Measurements from ENCODE around the gene PUS10.
"Not testable (repeated sequence)": the region's sequence is repeated elsewhere in the genome, so short reads cannot be mapped to it uniquely, and the experiment has no call there.

PUS10 gene

DNA sequence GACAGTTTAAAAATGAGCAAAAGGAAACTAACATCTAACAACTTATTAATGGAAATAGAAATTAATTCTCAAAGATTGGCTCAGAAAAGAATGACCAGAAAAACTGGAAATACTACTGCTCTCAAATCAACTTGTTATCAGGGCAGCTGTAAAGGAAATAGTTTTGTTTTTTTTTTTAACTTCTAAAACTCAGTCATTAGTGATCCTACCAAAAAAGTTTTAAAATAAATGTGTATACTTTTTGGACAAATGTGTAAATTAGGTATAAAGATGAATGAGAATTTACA lies 52.6 kb downstream of the PUS10 start:
- DNase-seq: no peak

DNA sequence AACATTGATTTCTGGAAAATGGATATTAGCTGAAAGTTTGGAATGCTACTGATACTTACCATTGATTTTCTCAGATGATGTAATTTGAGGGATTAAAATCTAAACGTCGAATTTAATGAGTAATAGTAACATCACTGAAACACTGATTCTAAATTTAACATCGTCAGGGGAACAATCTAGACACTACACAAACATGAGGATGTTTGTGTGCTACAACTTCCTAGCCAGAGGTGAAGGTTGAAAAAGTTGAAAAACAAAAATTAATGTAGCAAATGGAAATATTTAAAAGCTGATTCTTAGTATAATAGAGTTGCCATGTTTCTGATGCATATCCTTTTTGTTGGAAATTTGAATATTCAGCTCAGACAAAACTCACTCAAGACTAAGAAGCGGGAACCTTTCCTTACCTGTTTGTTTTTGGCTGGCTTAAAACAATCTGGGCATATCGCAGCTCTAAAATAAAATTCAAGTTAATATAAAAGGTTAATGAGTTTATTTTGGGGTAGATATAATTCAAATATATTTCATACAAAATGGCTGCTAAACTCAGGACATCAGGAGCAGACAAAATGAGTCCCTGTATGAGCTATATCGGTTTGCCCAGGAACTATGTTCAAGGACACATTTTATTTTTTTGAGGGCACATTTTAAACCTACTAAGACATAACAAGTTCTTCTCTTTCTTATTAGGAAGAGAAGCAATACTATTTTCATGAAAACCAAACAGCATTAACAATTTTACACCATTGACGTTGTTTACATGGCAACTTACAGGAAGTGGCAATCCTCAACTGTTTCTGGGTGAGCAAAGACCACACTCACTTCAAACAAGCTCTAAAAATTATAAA lies 53.2 kb downstream of the PUS10 start:
- no peak for DNase-seq

DNA sequence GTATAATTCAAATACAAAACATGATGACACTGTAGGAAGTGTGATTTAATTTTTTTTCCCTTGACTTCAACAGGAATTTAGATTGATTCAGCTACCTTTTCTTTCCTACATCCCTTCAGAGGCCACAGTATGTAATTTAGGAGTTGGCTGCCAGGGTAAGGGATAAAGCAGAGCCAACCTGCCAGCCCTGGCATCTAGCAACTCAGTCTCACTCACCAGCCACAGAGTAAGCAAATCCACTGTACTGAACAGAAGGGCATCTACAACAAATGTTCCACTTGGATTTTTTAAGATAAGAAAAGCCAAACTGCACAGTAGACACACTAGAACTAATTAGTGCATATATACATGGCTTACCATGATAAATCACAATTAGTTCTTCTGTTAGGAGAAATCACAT lies 54.9 kb downstream of the PUS10 start:
- DNase-seq: no peak

DNA sequence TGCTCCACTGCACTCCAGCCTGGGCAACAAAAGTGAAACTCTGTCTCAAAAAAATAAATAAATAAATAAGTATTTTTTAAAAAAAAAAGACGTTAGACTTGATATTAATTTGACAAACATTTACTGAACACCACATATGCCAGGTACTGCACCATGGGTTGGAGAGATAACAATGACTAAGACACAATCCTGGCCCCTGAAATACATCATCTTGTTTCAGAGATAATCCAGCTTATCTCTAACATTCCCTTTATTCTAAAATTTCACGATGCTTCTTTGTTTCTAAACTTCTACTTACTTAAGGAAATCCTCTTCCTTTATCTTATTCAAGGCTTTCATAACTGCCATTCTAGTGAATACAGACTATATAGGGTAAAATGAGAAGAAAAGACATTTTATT lies 55.5 kb downstream of the PUS10 start:
- DNase-seq: no peak

DNA sequence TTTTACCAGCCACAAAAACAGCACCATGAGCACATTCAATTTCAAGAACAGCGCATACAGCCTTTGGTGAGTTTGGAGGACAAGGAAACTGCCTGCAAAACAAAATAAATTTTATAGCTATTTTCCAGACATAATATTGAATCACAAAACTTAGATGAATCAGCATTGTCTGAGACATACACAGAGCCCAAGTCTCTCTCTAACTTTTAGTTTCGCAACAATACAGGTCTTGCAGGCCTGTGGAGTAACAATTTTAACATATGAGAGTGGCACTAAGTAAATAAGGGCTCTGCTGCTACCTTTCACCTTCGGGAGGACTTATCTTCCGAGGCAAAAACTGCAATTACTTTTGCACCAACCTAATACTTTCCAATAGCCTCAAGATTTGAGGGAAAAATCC lies 56.6 kb downstream of the PUS10 start:
- no peak for DNase-seq

DNA sequence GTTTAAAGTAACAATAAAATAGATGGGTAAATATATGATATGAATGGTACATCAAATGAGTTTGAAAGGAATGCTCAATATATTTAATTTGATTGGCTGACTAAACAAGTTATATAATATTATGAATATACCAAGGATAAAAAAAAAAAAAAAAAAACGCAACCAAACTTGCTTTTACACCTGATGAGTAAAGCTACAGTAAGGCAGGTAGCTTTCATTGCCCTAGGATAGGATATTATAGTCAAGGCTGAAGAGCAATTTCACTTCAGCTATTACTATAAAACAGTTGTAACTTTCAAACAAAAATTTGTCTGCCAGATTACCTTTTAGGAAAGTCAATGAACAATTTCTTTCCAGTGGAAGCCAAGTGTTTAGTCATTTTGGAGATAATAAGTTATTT lies 57.3 kb downstream of the PUS10 start:
- no peak for DNase-seq

DNA sequence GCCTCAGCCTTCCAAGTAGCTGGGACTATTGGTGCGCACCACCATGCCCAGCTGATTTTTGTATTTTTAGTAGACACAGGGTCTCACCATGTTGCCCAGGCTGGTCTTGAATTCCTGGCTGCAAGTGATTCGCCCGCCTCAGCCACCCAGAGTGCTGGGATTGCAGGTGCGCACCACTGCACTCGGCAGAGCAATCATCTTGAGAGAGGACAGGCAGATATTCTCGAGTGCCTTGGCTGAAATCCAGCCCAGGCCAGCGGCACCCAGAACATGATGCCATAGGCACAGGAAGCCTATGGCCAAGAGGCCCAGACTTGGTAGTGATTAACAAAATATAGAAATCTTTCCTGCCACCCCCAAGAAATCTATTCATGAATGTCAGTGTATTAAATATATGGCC lies 58.6 kb downstream of the PUS10 start:
- no peak for DNase-seq

DNA sequence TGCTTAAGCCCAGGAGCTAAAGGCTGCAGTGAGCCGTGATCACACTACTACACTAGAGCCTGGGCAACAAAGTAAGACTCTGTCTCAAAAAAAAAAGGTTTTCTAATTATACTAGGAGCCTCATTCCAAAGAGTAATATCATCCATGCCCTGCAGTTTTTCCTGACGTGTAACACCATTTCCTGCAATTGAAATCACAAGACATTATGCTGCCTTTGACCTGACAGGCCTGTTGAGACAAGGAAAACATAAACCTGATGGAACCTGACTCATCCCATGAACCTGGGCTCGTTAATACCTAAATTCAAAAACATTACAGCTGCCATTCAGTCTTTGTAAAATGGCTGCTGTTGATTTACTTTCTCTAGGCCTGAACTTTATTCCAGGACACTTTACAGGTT lies 59.3 kb downstream of the PUS10 start:
- no peak for DNase-seq

DNA sequence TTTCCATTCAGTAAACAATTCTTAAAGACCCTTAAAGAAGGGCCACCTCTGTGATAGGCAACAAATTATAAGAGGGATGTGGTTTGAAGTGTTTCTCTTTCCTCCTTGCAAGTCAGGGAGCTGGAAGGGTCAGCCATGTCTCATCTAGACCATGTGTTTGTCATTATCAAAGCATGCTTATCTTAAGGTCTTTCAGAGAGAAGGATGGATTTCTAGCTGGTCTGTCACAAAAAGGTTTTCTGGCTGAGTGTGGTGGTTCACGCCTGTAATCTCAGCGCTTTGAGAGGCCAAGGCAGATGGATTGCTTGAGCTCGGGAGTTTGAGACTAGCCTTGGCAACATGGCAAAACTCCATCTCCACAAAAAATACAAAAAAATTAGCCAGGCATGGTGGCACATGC lies 59.7 kb downstream of the PUS10 start:
- DNase-seq: no peak

DNA sequence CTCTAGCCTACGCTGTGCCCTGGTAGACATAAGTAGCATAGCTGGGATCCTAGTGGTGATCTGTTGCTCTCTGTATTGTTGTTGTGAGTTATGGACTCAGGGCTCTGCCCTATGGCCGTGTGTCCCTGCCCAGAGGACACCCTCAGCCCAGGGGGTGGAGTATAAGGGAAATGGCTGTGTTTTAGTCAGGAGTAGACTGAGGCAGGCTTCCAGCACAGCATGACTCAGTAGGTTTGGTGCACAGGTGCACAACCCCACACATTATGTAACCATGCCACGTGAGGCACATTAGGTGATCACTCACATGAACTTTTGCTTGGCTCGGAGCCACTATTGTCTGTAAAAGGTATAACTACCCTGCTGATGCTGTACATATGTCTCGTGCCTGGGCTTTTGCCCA lies 60.4 kb downstream of the PUS10 start:
- no peak for DNase-seq

DNA sequence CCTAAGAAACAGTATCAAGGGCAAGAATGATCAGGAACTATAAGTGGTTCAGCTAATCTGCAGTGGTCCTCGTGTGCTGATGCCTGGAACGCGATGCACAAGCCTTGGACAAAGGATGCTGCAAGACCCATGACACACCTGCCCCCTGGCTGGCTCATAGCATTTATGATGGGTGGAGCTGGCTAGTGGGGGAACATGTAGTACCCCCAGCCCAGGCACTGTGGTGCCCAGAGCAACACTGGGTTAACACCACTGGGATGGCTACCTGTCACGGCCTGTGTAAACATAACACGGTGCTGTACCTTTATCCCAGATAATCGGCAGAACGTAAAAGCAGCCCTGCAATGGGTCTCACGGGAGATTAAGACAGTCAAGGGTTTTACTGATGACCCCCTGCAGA lies 60.8 kb downstream of the PUS10 start:
- no peak for DNase-seq

DNA sequence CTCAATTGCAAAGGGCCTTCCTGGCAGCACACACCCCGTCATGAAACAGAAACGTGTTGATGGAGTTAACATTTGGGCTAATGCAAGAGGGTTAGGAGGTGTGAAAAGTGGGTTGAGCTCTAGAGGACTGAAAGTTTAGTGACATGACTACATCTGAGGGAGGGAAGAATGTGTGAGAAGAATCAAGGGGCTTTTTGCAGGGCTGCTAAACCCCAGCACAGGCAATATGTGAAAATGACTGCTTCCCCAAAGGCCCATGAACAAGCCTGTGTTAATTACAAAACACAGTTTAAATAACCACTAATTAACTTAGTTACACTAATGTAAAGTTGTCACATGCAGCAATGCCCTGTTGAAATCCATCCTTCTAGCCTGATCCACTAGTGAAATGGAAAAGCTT lies 63.9 kb downstream of the PUS10 start:
- no peak for DNase-seq

DNA sequence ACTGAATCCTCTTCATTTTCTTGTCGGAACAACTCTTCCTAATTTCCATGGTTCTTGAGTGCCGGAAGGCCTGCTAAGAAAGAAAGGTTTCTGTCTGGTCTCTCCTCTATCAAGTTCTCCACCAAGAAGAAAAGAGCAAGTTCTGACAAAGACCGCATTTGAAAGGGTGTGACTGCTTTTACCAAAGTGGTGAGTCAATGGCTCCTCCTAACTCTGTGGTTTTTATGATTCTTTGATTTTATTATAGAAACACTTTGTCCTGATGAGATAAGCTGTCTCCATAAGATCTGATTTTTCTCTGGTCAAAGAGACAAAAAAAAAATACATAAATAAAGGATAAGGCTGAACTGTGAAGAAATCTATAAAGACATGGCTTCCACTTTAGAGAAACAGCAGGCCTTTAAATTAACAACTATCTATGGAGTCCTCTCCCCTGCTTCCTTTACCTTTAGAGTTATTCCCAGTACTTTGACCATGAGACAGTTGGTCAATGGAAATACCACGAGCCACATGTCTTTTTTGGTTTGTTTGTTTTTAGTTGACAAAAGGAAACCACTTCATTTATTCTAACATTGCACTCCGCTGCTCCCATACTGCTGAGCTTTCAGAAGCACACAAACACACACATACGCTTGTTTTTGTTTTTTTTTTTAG lies 69.0 kb downstream of the PUS10 start:
- DNase-seq: no peak

DNA sequence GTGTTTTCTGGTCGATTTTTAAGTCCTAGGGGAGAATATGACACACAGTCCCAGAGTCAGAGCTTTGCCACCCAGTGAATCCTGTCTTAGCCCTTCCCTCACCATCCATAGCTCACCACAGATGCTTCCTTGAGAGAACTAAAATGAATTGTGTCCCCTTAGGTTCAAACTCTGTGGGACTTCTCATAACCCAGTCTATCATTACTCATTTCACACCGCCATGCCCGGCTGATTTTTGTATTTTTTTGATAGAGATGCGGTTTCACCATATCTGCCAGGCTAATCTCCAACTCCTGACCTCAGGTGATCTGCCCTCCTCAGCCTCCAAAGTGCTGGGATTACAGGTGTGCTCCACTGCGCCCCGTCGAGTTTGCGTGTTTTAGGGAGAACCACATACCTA lies 69.9 kb downstream of the PUS10 start:
- DNase-seq: no peak

DNA sequence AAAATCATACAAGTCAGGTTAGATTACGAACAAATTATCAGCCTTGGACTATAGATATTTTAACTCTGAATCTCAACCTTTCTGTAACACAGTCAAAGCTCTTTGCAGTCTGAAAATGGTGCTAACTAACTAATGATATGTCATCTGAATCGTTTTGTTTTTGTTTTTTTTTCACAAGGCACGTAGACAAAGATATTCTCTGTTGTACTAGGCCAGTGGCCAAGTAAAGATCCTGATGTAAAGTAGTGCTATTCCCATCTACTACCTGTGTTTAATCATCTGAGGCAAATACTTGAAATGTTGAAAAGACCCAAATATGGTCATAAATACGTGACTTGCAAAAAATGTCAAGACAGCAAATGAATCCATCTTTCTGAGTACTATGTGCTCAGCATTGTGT lies 71.0 kb downstream of the PUS10 start:
- DNase-seq: no peak

DNA sequence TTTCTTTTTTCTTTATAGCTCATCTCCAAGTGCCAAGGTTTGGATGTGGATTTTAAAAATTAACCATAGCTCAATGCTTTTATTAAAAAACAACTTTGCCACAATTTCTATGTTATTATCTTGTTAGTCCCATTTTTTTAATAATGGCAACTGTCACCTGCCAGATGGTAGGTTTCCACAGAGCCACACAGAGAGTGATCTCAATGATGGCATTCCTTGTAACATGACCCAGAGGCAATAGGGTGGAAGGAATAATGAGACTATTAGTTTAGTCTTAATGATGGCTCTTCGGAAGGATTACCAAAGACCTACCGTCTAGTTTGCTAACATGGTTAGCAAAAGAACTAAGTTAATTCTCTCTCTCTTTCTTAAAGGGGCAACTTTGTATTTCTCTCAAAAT lies 72.7 kb downstream of the PUS10 start:
- no peak for DNase-seq

DNA sequence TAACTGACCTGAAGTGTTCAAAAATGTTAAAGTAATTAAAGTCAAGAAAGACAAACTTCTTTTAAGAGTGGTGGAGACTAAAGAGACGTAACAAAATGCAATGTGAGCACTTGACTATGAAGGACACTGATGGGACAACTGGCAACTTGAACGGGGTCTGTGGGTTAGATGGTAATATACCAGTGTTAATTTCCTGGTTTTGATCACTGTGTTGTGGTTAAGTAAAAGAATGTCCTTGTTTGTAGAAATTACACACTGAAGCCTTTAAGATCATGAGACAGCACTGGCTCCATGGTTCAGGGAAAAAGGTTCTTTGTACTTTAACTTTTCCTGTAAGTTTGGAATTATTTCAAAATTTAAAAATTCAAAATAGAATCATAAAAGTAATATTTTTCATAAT lies 78.4 kb downstream of the PUS10 start:
- no peak for DNase-seq

DNA sequence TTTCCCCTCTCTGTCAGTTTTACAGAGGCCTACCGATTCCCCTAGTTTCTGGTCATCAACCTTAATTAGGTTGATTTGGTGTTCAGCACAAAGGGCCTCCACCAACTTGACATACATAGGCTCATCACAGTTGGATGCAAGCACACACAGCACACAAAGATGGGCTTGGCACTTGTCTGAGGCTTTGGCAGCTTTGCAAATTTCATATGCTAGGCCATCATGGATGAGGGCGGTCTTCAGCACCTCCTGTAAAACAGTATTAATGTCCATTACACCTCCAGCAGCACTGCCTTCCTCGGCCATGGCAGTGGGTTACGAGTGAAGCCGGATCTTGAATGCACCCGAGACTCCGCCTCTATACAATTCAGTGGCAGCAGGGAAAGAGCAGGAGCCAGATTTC lies 79.8 kb downstream of the PUS10 start:
- no peak for DNase-seq

DNA sequence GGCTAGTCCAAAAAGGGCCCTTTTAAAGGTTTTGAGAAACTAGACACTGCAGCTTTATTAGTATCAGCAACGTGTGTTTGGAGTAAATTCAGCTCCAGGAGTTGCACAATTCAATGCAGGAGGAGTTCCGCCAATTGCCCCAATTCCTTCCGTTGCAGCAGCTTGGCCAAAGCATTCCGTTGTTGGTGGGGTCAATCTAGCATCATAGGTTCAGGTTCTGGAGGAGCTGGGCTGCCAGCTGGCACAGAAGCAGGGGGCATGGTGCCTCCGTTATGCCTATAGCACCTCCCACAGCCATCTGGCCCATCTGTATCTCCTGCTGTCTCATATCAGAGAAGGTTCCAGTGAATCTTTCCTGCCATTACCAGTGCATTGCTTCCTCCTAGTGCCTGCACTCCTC lies 81.3 kb downstream of the PUS10 start:
- no peak for DNase-seq

DNA sequence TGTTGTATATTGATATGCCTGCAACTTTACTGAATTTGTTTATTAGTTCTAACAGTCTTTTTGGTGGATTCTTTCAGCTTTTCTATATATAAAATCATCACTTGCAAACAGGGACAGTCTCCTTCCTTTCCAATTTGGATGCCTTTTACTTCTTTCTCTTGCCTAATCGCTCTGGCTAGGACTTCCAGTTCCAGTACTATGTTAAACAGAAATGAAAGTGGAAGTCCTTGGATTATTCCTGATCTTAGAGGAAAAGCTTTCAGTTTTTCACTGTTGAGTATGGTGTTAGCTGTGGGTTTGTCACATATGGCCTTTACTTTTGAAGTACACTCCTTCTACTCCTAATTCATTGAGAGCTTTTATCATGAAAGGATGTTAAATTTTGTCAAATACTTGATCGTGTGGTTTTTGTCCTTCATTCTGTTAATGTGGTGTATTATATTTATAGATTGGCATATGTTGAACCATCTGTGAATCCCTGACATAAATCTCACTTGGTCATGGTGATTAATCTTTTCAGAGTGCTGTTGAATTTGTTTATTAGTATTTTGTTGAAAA lies 83.8 kb downstream of the PUS10 start:
- no peak for DNase-seq

DNA sequence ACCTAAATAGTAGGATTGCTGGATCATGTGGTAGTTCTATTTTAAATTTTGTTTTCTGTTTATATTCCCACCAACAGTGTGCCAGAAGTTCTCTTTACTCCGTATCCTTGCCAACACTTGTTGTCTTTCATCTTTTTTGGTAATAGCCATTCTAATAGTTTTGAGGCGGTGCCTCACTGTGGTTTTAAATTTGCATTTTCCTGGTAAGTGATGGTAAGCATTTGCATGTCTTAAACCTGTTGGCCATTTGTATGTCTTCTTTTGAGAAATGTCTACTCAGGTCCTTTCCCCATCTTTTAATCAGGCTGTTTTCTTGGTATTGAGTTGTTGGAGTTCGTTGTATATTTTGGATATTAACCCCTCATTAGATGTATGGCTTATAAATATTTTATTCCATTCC lies 85.1 kb downstream of the PUS10 start:
- no peak for DNase-seq

DNA sequence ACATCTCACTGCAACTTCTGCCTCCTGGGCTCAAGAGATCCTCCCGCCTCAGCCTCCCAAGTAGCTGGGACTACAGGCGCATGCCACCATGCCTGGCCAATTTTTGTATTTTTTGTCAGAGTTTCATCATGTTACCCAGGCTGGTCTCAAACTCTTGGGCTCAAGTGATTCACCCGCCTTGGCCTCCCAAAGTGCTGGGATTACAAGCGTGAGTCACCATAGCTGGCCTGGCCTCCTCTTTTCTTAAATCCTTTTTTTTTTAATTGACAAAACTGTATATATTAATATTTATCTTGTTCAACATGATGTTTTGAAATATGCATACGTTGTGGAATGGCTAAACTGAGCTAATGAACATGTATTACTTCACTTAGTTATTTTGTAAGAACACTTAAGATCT lies 86.0 kb downstream of the PUS10 start:
- not testable (repeated sequence) for DNase-seq

DNA sequence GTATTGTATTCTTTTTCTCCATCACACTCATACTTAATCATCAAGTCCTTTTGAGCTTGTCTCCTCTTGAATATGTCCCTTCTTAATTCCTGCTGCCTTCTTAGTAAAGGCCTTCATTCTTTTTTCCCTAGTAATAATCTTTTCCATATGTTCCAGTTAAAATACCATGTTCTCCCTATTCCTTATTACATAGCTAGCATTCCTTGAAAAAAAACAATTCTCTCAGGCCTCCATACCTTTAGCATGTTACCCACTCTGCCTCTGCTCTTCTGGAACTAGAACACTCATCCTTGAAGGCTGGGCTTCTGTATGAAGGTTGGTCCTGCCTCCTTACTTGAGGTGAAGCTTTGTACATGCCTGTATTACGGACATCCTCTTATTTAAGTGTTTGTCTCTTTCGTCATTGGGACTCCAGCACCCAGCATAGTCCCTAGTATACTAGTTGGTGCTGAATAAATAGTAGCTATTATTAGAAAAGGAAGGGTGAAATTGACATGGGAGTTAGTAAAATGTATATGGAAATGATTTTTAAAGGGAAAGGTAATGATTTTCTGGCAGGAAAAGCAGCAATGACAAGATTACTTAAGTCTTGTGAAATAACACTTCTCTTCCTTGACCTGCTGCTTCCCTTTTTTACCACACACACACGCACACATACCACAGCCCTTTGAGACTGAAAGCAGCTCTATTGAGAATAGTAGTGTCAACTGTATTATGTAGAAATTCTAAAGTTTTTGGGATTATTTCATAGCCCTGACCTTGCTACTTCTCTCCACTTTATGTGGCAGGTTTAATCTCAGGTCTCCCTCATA lies 91.1 kb downstream of the PUS10 start:
- DNase-seq: no peak
